DMS153 treated with DMSO at 0.1 percent for 48 hours (cell line): Measurements from ENCODE around the gene ABCG4.
A peak's percentile ranks its signal among the peaks of the same experiment; 100 is the strongest.
"Not testable (repeated sequence)": the region's sequence is repeated elsewhere in the genome, so short reads cannot be mapped to it uniquely, and the experiment has no call there.

Experiments
- DNase-seq: peaks from one replicate; lab custom pipeline; 2025; ENCODE audit not compliant: unreplicated experiment; lab: John Stamatoyannopoulos, UW

The ABCG4 gene

DNA sequence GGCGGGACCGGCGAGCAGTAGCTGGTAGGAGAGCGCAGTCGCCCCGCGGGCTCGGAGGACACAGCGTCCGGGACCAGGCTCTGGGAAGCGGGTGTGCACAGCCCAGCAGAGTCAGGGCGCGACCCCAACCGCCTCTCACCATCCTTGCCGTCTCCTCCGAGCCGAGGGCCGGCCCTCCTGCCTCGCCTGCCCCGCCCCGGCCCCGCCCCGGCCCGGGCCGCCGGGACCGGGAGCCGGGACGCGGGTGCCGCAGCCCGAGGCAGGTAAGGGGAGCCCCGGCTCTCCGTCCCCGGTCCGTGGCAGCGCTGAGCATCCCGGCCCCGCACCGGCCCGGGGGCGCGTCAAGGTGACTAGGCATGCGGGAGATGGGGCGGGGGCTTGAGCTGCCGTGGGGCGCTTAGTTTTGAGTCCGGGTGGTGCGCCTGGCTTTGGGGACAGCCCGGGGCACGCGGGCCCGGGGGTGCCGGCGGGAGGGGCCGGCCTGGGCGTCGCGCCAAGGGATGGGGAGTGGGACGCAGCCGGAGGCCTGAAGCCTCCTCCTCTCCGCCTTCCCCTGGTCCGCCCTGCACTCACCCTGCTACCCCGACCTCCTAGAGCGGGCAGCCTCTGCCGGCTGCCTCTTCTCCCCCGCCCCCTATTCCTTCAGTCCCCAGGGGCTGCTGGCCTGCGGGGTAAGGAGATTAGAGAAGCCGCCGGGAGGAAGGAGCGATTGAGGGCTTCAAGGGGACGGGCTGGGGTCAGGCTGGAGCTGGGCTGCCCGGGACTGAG lies at the start of gene ABCG4:
TSS of gene ABCG4 (plus strand) at position 35 of the 768 bp plus-strand sequence. CDS start 914 bp downstream, outside the sequence.
- no peak for DNase-seq

GRCh38 chr11:119099711-119100110 lies 49.1 kb upstream of the ABCG4 start:
- no peak for DNase-seq

DNA sequence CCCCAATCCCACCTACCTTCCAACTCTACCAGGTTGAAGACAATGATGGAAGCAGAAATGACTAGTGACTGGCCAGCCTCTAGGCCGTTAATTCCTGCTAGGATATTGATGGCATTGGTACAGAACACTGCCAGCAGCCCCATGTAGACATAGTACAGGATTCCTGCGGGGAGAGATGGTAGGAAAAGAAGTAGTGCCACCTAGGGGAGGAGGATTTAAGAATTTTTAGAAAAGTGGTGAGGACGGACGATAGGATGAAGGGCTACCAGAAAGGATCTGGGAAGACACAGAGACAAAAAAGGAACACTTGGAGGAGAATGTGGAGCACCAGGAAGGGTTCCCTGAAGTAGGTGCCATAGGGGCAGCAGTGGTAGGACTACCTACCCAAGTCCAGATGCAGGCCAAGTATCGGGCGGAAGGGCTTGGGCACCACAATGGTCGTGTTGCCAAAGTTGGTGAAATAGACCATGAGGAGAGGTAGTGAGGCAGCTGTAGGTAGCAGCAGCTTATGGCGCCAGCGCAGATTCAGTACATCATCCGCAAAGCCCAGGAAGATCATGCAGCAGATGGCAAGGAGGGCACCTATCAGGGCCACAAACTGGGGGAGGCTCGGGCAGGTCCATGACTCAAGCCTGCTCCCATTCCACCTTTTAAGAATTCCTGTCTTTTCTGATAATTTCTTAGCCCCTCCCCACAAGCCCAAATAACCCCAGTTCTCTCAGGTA lies 48.4 kb upstream of the ABCG4 start:
- no peak for DNase-seq

GRCh38 chr11:119100994-119101758 lies 47.7 kb upstream of the ABCG4 start:
- DNase-seq: no peak

DNA sequence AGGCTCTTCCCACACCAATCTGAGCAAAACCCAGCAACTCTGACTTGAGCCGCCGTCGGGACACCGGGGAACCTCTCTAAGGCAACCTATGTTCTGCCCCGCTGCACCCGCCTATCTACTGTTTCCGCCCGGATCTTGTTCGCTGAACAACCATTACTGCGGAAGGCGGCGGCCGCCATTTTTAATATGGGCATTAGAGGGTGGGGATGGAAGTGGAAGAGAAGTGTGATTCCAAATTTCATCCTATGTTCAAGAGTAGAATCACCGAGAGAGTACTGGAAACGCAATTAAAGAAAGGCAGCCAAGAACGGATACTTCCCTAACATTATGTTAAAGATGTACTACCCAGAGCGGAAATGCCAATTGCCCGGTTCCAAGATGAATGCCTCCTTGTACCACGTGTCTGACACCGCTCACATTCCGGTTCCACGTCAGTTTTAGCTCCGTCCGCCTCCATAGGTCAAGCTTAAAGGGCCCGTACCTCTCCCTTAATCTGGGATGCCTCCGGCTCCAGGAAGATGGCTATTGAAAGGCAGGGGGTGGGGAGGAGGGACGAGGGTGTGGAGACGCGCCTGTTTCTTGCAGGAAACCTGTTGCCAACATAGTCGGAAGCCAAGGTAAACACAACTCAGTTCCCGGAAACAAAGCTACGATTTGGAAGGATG lies 47.0 kb upstream of the ABCG4 start, which contains the start of gene DPAGT1:
TSS of gene DPAGT1 (minus strand) at position 95 of the 665 bp plus-strand sequence. CDS start 198 bp downstream, outside the sequence.
- DNase-seq: peak; percentile 99

DNA sequence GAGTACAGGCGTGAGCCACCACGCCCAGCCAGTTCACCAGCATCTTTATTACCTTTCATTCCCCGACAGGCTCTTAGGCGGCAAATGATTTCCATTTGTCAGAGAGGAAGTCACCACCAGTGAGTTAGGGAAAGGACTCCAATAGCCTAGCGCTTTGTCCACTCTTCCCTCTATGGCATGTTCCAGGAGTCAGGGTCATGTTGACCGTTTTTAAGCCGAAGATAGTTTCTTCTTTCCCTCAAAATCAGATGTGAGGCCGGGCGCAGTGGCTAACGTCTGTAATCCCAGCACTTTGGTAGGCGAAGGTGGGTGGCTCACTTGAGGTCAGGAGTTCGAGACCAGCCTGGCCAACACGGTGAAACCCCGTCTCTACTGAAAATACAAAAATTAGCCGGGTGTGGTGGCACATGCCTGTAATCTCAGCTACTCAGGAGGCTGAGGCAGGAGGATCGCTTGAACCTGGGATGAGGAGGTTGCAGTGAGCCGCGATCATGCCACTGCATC lies 45.6 kb upstream of the ABCG4 start:
- not testable (repeated sequence) for DNase-seq

DNA sequence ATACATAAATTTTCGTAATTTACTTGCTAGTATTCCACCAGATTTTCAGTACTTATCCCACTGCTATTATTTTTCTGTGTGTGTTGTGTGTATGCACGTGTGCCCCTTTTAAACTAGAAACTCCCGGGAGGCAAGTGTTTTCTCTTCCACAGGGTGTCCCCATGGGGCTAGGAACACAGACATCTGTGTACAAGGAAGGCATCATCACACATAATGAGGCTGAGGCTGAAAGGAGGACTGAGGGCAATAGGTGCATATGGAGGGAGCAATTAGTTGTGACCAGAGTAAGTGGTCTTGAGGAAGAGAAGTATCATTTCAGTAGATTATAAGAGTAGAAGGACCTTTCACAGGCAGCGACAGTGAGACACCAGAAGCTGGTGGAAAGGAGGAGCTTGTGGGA lies 45.1 kb upstream of the ABCG4 start:
- DNase-seq: no peak

- DNase-seq: peak; percentile 67
Observed at GRCh38 chr11:119106564-119107537, 42.0 kb upstream of the ABCG4 start, which contains the start of gene C2CD2L. Gene C2CD2L (plus strand): TSS chr11:119107344. CDS start chr11:119107742, 398 bp downstream.

- DNase-seq: no peak
Observed at GRCh38 chr11:119107538-119108145, 41.2 kb upstream of the ABCG4 start.

DNA sequence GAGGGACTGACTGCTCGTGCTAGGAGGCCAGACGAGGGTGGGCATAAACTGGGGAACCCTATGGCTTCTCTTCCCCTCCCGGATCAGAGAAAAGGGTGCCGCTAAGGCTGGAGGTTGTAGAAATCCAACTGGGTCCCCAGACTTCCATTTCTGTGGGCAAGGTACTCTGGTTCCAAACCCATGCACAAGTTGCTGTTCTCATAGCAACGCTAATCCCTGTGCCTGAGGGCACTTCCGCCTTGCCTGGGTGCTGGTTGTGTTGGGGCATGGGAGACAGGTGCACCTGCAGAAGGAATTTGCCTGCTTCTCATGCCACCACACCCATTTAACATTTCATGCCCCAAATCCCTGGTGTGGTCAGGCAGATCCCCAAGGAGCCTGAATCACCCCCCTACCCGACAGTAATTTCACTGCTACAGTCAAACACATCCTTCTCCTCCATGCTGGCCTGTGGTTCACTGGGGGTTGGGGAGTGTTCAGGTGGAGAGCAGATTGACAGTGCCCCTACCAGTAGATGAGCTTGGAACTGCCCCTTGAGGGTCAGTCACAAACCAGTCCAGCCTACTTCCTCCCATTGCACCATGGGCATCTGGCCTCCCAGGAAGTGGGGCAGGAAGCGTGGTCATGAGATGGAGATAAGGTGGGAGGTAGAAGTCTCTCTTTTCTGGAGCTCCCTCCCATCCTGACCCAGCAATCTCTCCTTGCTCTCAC lies 40.6 kb upstream of the ABCG4 start:
- no peak for DNase-seq

GRCh38 chr11:119108857-119109221 lies 40.0 kb upstream of the ABCG4 start:
- no peak for DNase-seq

- no peak for DNase-seq
Observed at GRCh38 chr11:119109843-119110242, 39.0 kb upstream of the ABCG4 start.

DNA sequence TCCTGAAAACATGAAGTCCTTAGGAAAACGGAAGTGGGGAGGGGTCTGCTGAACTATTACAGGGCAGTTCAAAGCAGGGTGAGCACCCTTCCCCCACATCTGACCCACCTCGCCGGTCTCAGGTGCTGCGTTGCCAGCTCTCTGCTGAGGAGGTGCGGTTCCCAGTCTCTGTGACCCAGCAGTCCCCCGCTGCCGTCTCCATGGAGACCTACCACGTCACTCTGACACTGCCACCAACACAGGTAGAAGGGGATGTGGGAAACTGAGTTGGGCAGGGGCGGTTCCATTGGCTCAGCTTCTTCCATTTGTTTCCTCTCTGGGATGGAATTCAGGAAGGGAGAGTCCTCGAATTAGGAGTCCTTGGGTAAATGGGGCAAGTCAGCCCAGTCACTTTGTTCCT lies 38.4 kb upstream of the ABCG4 start:
- no peak for DNase-seq

GRCh38 chr11:119111361-119111925 lies 37.4 kb upstream of the ABCG4 start:
- DNase-seq: no peak

GRCh38 chr11:119112314-119113020 lies 36.4 kb upstream of the ABCG4 start:
- DNase-seq: no peak

DNA sequence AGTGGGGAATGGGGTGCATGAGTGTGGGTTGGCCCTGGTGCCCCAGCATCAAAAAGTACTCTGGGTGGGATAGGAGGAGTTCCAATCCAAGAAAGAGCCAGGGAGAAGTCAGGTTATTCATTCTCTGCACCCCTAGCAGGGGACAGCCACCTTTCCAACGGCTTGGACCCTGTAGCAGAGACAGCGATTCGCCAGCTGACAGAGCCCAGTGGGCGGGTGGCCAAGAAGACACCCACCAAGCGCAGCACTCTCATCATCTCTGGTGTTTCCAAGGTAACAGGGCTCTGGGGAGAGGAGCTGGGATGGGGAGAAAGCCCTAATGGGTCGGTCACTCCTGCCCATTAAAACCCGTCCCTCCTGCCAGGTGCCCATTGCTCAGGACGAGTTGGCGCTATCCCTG lies 35.1 kb upstream of the ABCG4 start:
- DNase-seq: no peak

GRCh38 chr11:119114351-119114750 lies 34.5 kb upstream of the ABCG4 start:
- no peak for DNase-seq
